Stimulated activated CD4-positive, alpha-beta T cell treated with anti-CD3 and anti-CD28 coated beads, Interleukin-4, amount 100 ng/mL, for 1 hour (primary cell): Measurements from ENCODE around the gene SENP2.
"Not testable (repeated sequence)": the region's sequence is repeated elsewhere in the genome, so short reads cannot be mapped to it uniquely, and the experiment has no call there.

Experiments
- DNase-seq: peaks from one replicate; pipeline ENCODE4 v3.0.0-alpha.2; 2020

SENP2 gene

GRCh38 chr3:185594073-185594472, 8.0 kb downstream of the SENP2 start:
- no peak for DNase-seq

- DNase-seq: no peak
Measured at GRCh38 chr3:185595526-185595925, 9.4 kb downstream of the SENP2 start.

GRCh38 chr3:185605566-185605965, 19.5 kb downstream of the SENP2 start:
- DNase-seq: no peak

GRCh38 chr3:185606196-185606595, 20.1 kb downstream of the SENP2 start:
- no peak for DNase-seq

- no peak for DNase-seq
Measured at GRCh38 chr3:185613016-185613415, 26.9 kb downstream of the SENP2 start.

GRCh38 chr3:185623939-185624665, 38.0 kb downstream of the SENP2 start:
- no peak for DNase-seq

- no peak for DNase-seq
Measured at GRCh38 chr3:185625784-185626183, 39.7 kb downstream of the SENP2 start.

- DNase-seq: no peak
Measured at GRCh38 chr3:185629554-185630181, 43.6 kb downstream of the SENP2 start.

GRCh38 chr3:185630182-185630622, 44.1 kb downstream of the SENP2 start:
- DNase-seq: no peak

GRCh38 chr3:185631108-185631507, 45.0 kb downstream of the SENP2 start:
- DNase-seq: no peak

GRCh38 chr3:185631508-185632206, 45.6 kb downstream of the SENP2 start:
- DNase-seq: no peak

- no peak for DNase-seq
Measured at GRCh38 chr3:185632996-185633395, 46.9 kb downstream of the SENP2 start.

- no peak for DNase-seq
Measured at GRCh38 chr3:185637388-185637787, 51.3 kb downstream of the SENP2 start.

GRCh38 chr3:185638651-185639050, 52.6 kb downstream of the SENP2 start:
- not testable (repeated sequence) for DNase-seq

GRCh38 chr3:185639632-185640206, 53.6 kb downstream of the SENP2 start:
- no peak for DNase-seq

GRCh38 chr3:185640308-185640707, 54.2 kb downstream of the SENP2 start:
- no peak for DNase-seq

GRCh38 chr3:185645191-185645590, 59.1 kb downstream of the SENP2 start:
- DNase-seq: not testable (repeated sequence)

GRCh38 chr3:185645596-185646381, 59.7 kb downstream of the SENP2 start:
- DNase-seq: no peak

GRCh38 chr3:185646382-185647133, 60.5 kb downstream of the SENP2 start:
- DNase-seq: no peak

GRCh38 chr3:185647134-185647879, 61.2 kb downstream of the SENP2 start:
- no peak for DNase-seq

GRCh38 chr3:185647880-185648210, 61.8 kb downstream of the SENP2 start:
- no peak for DNase-seq
